HL-60 (cell line): ENCODE measurements around the gene EFCAB8.

ENCODE experiments used
- DNase-seq, 2 experiments: peaks; one replicate each; pipeline ENCODE4 v3.0.0-alpha.2; 2010 to 2020; ENCODE audit warnings: low read depth in 1 of 2, low spot score in 1 of 2
- H3K27ac ChIP-seq: fragments of 250-450 bp; sonication (Bioruptor Pico); replicated peaks from 2 replicates; pipeline ENCODE4 v1.5.1; 2020; ENCODE audit warnings: mild to moderate bottlenecking, moderate library complexity
- H3K27me3 ChIP-seq: fragments of 250-450 bp; sonication (Bioruptor Pico); 2 replicates; pipeline ENCODE4 v1.5.1; 2021; ENCODE audit warnings: mild to moderate bottlenecking, moderate library complexity; ENCODE audit not compliant: insufficient read depth, poor library complexity, severe bottlenecking
- H3K4me3 ChIP-seq: replicated peaks from 2 replicates; pipeline ENCODE4 v1.5.1; 2011; ENCODE audit warnings: mild to moderate bottlenecking, control low read depth, low read length; ENCODE audit not compliant: insufficient read depth
- GABPA ChIP-seq: IDR thresholded peaks from 2 replicates; pipeline ENCODE4 v1.6.1; 2012; ENCODE audit warnings: low read depth
- POLR2AphosphoS5 ChIP-seq: IDR thresholded peaks from 2 replicates; pipeline ENCODE4 v1.6.1; 2012; ENCODE audit warnings: low read depth
- SPI1 ChIP-seq: IDR thresholded peaks from 2 replicates; pipeline ENCODE4 v1.6.1; 2012; ENCODE audit warnings: low read depth, mild to moderate bottlenecking, borderline replicate concordance
- TF ChIP-seq, protein P1 (sequence below): IDR thresholded peaks from 2 replicates; pipeline ENCODE4 v1.6.1; 2012; ENCODE audit warnings: low read depth; ENCODE audit not compliant: insufficient replicate concordance
- TF ChIP-seq, protein P2 (sequence below): IDR thresholded peaks from one replicate; pipeline ENCODE4 v1.5.1; 2011; ENCODE audit warnings: low read length, control low read depth, inconsistent platforms; ENCODE audit not compliant: insufficient read depth

Gene EFCAB8

DNA sequence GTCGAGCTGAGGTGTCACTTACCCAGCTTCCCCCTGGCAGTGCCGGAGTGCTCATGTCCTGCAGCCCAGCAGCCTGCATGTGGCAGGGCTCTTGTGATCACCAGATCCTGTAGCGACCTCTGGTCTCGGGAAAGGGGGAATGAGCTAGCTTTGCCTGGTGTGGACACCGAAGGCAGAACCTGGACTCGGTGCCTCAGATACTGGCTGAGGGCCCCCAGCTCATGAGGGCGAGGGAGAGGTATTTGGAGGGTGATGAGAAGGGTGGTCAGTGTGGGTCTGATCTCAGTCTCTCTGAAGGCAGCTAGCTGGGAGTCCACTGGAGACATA is 119.2 kb downstream of the EFCAB8 start:
- TF ChIP-seq, protein P1, sequence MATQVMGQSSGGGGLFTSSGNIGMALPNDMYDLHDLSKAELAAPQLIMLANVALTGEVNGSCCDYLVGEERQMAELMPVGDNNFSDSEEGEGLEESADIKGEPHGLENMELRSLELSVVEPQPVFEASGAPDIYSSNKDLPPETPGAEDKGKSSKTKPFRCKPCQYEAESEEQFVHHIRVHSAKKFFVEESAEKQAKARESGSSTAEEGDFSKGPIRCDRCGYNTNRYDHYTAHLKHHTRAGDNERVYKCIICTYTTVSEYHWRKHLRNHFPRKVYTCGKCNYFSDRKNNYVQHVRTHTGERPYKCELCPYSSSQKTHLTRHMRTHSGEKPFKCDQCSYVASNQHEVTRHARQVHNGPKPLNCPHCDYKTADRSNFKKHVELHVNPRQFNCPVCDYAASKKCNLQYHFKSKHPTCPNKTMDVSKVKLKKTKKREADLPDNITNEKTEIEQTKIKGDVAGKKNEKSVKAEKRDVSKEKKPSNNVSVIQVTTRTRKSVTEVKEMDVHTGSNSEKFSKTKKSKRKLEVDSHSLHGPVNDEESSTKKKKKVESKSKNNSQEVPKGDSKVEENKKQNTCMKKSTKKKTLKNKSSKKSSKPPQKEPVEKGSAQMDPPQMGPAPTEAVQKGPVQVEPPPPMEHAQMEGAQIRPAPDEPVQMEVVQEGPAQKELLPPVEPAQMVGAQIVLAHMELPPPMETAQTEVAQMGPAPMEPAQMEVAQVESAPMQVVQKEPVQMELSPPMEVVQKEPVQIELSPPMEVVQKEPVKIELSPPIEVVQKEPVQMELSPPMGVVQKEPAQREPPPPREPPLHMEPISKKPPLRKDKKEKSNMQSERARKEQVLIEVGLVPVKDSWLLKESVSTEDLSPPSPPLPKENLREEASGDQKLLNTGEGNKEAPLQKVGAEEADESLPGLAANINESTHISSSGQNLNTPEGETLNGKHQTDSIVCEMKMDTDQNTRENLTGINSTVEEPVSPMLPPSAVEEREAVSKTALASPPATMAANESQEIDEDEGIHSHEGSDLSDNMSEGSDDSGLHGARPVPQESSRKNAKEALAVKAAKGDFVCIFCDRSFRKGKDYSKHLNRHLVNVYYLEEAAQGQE: no peak
- TF ChIP-seq SPI1 (no peak), POLR2AphosphoS5 (no peak)
- TF ChIP-seq, protein P2, sequence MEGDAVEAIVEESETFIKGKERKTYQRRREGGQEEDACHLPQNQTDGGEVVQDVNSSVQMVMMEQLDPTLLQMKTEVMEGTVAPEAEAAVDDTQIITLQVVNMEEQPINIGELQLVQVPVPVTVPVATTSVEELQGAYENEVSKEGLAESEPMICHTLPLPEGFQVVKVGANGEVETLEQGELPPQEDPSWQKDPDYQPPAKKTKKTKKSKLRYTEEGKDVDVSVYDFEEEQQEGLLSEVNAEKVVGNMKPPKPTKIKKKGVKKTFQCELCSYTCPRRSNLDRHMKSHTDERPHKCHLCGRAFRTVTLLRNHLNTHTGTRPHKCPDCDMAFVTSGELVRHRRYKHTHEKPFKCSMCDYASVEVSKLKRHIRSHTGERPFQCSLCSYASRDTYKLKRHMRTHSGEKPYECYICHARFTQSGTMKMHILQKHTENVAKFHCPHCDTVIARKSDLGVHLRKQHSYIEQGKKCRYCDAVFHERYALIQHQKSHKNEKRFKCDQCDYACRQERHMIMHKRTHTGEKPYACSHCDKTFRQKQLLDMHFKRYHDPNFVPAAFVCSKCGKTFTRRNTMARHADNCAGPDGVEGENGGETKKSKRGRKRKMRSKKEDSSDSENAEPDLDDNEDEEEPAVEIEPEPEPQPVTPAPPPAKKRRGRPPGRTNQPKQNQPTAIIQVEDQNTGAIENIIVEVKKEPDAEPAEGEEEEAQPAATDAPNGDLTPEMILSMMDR: no peak
- no peaks in the 10 kb centered on the region for H3K27me3 ChIP-seq
- no peak for DNase-seq
- no peak overlapping the region for H3K27ac ChIP-seq
- H3K4me3 ChIP-seq: no peak overlapping the region

DNA sequence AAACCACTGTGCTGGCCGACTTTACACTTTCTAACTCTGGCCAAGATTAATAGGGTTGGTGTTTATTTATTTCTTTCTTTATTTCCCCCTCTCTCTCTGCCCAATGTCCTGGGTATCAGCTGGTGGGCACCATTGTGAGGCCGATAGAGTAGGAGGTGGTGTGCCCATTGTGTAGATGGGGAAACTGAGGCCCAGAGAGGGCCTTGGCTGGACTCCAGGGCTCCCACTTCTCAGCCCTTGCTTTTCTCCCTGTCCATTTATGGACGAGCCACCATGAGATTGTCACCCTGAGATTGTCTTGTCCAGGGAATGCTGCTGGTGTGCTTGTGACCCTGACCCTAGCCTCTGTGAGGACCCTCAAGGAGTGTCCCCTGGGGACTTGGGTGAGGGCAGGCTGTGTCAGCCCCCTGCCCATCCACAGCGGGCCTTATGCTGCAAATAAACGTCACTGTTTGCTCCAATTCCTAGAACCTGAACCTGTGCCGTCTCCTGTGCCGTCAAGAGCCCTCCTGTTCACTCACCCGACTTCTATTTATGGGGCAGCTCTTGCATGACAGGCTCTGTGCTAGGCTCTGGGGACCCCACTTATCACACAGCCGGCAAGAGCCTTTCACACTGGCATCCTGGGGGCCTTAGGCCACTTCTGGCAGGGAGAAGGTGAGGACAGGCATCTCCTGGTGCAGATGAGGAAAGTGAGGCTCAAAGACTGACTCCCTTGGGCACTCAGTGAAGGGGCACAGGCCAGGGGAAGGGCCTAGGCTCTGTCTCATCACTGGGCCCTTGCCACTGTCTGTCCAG is 120.7 kb downstream of the EFCAB8 start:
- Histone ChIP-seq H3K4me3 (no peak overlapping the region), H3K27ac (no peak overlapping the region), H3K27me3 (no peaks in the 10 kb centered on the region)
- no peak for DNase-seq
- TF ChIP-seq POLR2AphosphoS5: no peak
- no peak for TF ChIP-seq GABPA
- TF ChIP-seq, protein P2: no peak
- TF ChIP-seq SPI1: no peak

DNA sequence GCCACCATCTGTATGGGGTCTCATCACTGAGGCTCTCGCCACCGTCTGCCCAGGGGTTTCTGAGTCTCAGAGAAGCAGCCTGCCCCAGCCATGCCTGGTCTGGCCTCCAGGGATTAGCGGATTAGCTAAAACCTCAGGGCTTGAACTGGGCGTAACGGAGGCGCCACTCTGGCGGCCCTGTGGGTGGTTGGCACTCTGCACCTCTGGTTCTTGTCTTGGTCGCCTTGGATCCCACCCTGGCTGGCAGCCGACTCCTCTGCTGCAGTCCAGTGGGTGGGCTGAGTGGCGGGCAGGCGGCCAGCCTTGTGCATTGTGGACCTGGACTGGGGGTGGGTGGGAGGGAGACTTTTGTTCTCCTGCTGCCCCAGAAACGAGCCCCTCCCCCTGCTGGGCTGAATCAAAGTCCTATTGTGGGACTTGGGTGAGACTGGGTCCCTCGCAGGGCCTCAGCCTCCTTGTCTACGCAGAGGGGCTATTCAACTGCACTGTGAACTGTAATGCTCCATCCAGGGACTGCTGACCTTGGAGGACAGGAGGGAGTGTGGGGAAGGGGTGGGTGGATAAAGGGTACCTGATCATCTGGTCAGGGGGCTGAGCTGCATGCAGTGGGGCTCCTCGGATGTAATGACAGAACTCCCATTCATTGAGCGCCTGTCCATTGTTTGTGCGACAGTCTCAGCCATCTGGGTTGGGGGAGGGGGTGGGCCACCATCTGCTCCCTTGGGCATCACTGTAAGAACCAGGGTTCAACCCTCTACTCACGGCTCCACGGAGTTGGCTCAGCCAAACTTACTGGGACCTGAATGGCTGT is 121.6 kb downstream of the EFCAB8 start:
- no peak for DNase-seq
- Histone ChIP-seq H3K4me3 (no peak overlapping the region), H3K27me3 (no peaks in the 10 kb centered on the region), H3K27ac (no peak overlapping the region)
- TF ChIP-seq GABPA: no peak
- no peak for TF ChIP-seq SPI1
- TF ChIP-seq, protein P2: no peak
- TF ChIP-seq, protein P1: no peak
- no peak for TF ChIP-seq POLR2AphosphoS5
